Upper lobe of left lung (tissue), 4 donors: Measurements from ENCODE around the gene CFAP97D2.

ENCODE experiments used
- CTCF ChIP-seq, 6 experiments: fragments of 450-650 bp in 4 of 6; fragments of 200-600 bp in 2 of 6; sonication (generic) in 2 of 6; IDR thresholded peaks; one replicate each; pipeline ENCODE4 v1.5.1; 2016 to 2019; ENCODE audit warnings: antibody characterized with exemption in 6 of 6
- EP300 ChIP-seq, 4 donors: sonication (generic); formaldehyde crosslinking; IDR thresholded peaks; one replicate each; pipeline ENCODE4 v1.5.1; 2017; ENCODE audit warnings: antibody characterized with exemption in 4 of 4, control low read depth in 2 of 4

GRCh38 chr13:114132419-114133121, 46.5 kb upstream of the CFAP97D2 start, which contains the start of gene RASA3:
- TF ChIP-seq EP300 (IDR thresholded peaks at IDR 0.05) (no peak), CTCF (IDR thresholded peaks at IDR 0.05) (no peak)
